Forelimb muscle (tissue), 1 donor: ENCODE results near the gene GPR17. TPM values are rescaled to one million over a fixed set of nuclear protein-coding genes. Genes with fewer than 3 reads are reported as not detected.

Experiments used
- DNase-seq: peaks from one replicate; pipeline ENCODE4 v3.0.0-alpha.2; 2013; ENCODE audit warnings: low read depth
- polyA plus RNA-seq: library from polyadenylated mRNA; unstranded; fragments of 120-200 nt; gene quantifications from one replicate; pipeline ENCODE4 v1.2.1, GENCODE V29; 2013; ENCODE audit not compliant: insufficient read length

Gene GPR17
- polyA plus RNA-seq, 1 donor, result 2.4 TPM

GRCh38 chr2:127641133-127641532 is 4.8 kb upstream of the GPR17 start:
- no peak for DNase-seq

- no peak for DNase-seq
Measured at GRCh38 chr2:127641846-127642507, 4.0 kb upstream of the GPR17 start.

GRCh38 chr2:127642706-127643438 is 3.1 kb upstream of the GPR17 start:
- no peak for DNase-seq

GRCh38 chr2:127643439-127644065 is 2.4 kb upstream of the GPR17 start:
- DNase-seq, result no peak

- DNase-seq, result no peak
Measured at GRCh38 chr2:127644066-127645025, 1.6 kb upstream of the GPR17 start.

GRCh38 chr2:127645026-127645394 is 943 bp upstream of the GPR17 start:
- no peak for DNase-seq

GRCh38 chr2:127646487-127647241 is 711 bp downstream of the GPR17 start:
- no peak for DNase-seq

GRCh38 chr2:127647242-127648190 is 1.6 kb downstream of the GPR17 start:
- no peak for DNase-seq

- no peak for DNase-seq
Measured at GRCh38 chr2:127648321-127648720, 2.4 kb downstream of the GPR17 start.

- DNase-seq, result no peak
Measured at GRCh38 chr2:127649100-127649611, 3.2 kb downstream of the GPR17 start.

- no peak for DNase-seq
Measured at GRCh38 chr2:127649684-127650040, 3.7 kb downstream of the GPR17 start.

- no peak for DNase-seq
Measured at GRCh38 chr2:127650041-127650784, 4.3 kb downstream of the GPR17 start.

GRCh38 chr2:127650785-127651380 is 4.9 kb downstream of the GPR17 start:
- DNase-seq, result no peak

GRCh38 chr2:127651381-127651809 is 5.4 kb downstream of the GPR17 start:
- DNase-seq, result no peak

GRCh38 chr2:127651971-127652550 is 6.1 kb downstream of the GPR17 start:
- peak; percentile 38 for DNase-seq

- no peak for DNase-seq
Measured at GRCh38 chr2:127652786-127653357, 6.9 kb downstream of the GPR17 start.

- no peak for DNase-seq
Measured at GRCh38 chr2:127653421-127654083, 7.6 kb downstream of the GPR17 start.
